ENCODE data around the gene KRT7. TPM values are rescaled to one million over a fixed set of nuclear protein-coding genes. Genes with fewer than 3 reads are reported as not detected.
A peak's percentile ranks its signal among the peaks of the same experiment; 100 is the strongest.
"Not testable (repeated sequence)": the region's sequence is repeated elsewhere in the genome, so short reads cannot be mapped to it uniquely, and the experiment has no call there.

KRT7 gene
- polyA plus RNA-seq, 1 donor from 2014 or later: not detected

DNA sequence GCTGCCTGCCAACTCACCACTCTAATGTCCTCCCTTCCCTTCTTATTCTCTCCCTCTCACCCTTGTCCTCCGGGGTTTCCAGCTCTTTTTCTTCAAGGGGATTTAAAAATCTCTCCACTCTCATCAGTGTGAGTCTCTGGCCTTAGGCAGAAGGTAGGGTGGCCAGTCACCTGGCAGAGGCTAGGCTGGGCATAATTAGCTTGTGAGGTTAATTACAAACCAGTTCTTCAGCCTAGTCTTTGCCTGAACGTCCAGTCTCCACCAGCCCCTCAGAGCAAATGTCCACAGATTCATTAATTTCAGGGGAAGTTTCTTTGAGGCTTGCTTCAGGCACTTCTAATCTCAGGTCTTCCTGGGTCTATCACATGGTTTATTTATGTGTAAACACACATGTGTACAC, 6.7 kb downstream of the KRT7 start:
- Mint-ChIP-seq H3K4me3 (no peak overlapping the region), H3K9me3 (peaks cover 0 to 4% (median 0%) of the 10 kb centered on the region in 3 donors), H3K36me3 (no peaks in the 10 kb centered on the region), H3K27ac (no peak overlapping the region), H3K27me3 (peaks cover 12% of the 10 kb centered on the region), H3K4me1 (peaks cover 0 to 7% (median under 1%) of the 10 kb centered on the region in 3 donors)

GRCh38 chr12:52240247-52240646, 7.2 kb downstream of the KRT7 start:
- H3K9me3 Mint-ChIP-seq, H3K27ac Mint-ChIP-seq, H3K4me3 Mint-ChIP-seq, H3K36me3 Mint-ChIP-seq, H3K4me1 Mint-ChIP-seq: not testable (repeated sequence)
- peaks cover 12% of the 10 kb centered on the region for H3K27me3 Mint-ChIP-seq

DNA sequence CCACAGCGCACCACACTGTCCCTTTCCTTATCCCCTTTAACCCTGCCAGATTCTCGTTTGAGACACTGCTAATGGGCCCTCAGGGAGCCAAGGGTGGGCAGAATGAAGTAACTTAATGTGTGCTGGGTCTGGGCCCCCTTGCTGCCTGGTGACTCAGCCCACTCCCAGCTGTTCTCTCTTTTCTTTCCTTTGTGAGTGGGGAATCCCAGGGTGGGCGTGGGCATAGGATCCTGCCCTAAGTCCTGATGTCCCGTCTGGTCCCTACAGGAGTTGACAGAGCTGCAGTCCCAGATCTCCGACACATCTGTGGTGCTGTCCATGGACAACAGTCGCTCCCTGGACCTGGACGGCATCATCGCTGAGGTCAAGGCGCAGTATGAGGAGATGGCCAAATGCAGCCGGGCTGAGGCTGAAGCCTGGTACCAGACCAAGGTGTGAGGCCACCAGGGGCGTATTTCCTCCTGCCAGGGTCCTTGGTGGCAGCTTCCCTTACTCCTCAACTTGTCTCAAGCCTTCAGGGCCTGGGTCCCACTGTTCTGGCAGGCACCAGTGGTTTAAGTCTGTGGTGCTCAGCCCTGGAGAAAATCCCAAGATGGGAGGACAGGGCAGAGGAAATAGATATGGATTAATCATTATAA, 8.3 kb downstream of the KRT7 start:
- Mint-ChIP-seq H3K27ac (no peak overlapping the region), H3K36me3 (no peaks in the 10 kb centered on the region), H3K9me3 (peaks cover 0 to 4% (median 0%) of the 10 kb centered on the region in 3 donors), H3K4me1 (peaks cover 0 to 7% (median 0%) of the 10 kb centered on the region in 3 donors), H3K4me3 (no peak overlapping the region), H3K27me3 (peaks cover 7% of the 10 kb centered on the region)

- Mint-ChIP-seq H3K4me1 (peaks cover 0 to 7% (median 0%) of the 10 kb centered on the region in 3 donors), H3K27ac (no peak overlapping the region), H3K36me3 (no peaks in the 10 kb centered on the region), H3K4me3 (no peak overlapping the region), H3K27me3 (peaks cover 7% of the 10 kb centered on the region), H3K9me3 (peaks cover 0 to 4% (median 0%) of the 10 kb centered on the region in 3 donors)
Measured at GRCh38 chr12:52242442-52243258, 9.6 kb downstream of the KRT7 start.

DNA sequence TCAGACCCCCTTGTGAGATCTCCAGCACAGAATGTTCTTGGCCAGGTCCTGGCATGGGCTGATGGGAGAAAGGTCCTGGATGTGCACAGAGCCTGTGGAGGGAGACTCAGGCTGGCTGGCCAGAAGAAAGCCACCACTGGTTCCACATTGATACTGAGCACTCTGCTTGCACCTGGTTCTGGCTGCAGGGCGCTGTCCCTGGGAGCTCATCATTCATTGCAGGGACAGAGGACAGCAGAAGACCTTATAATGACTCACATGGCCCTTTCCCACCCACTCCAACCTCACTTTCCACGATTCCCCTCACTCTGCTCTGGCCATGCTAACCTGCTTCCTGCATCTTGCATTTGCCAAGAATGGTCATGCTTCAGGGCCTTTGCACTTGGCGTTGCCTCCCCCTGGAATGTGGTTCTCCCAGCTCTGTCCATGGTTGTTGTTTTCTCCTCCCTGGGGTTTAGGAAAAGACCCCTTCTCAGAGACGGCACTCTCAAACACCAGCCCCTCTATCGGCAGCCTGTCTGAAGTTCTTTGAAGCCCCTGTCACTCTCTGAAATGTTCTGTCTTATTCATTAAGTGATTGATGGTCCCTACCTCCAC, 10.3 kb downstream of the KRT7 start:
- peaks cover 0 to 7% (median 0%) of the 10 kb centered on the region in 3 donors for H3K4me1 Mint-ChIP-seq
- peaks cover 0 to 2% (median 0%) of the 10 kb centered on the region in 3 donors for H3K9me3 Mint-ChIP-seq
- H3K27ac Mint-ChIP-seq: no peak overlapping the region
- H3K36me3 Mint-ChIP-seq: no peaks in the 10 kb centered on the region
- H3K4me3 Mint-ChIP-seq: no peak overlapping the region
- H3K27me3 Mint-ChIP-seq: peaks cover 11% of the 10 kb centered on the region

GRCh38 chr12:52243856-52244614, 11.0 kb downstream of the KRT7 start:
- Mint-ChIP-seq H3K27ac (no peak overlapping the region), H3K4me1 (peaks cover 0 to 7% (median 0%) of the 10 kb centered on the region in 3 donors), H3K27me3 (peaks cover 15% of the 10 kb centered on the region), H3K4me3 (peak overlapping the region in 1 of 4 donors; percentile 54), H3K36me3 (no peaks in the 10 kb centered on the region), H3K9me3 (peaks cover 0 to 2% (median 0%) of the 10 kb centered on the region in 3 donors)

- Mint-ChIP-seq H3K36me3 (no peaks in the 10 kb centered on the region), H3K27ac (no peak overlapping the region), H3K27me3 (peaks cover 17% of the 10 kb centered on the region), H3K4me1 (peaks cover 0 to 7% (median under 1%) of the 10 kb centered on the region in 3 donors), H3K9me3 (peaks cover 0 to 2% (median 0%) of the 10 kb centered on the region in 3 donors), H3K4me3 (no peak overlapping the region)
Measured at GRCh38 chr12:52244615-52244994, 11.6 kb downstream of the KRT7 start.

DNA sequence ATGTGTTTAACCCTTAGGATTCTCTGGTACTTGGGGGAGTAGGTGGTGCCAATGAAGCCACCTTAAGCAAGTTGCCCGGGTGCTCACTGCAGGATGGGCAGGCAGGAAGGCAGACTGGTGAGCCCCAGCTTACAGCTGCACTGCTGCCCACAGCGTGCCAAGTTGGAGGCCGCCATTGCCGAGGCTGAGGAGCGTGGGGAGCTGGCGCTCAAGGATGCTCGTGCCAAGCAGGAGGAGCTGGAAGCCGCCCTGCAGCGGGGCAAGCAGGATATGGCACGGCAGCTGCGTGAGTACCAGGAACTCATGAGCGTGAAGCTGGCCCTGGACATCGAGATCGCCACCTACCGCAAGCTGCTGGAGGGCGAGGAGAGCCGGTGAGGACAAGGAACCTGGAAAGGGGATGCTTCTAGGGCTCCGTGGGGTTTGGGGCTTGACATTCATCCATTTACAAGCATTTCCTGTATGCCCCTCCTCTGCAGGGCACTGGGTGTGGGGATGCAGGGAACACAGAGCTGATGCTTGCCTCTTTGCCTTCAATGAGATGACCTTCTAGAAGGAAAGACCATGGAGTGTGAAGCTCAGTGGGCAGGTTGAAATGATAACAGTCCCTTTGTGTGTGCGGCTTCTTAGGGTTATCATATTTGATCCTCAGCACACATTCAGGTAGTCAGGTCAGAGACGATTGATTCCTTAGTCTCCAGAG, 12.4 kb downstream of the KRT7 start:
- H3K36me3 Mint-ChIP-seq: no peaks in the 10 kb centered on the region
- H3K27ac Mint-ChIP-seq: no peak overlapping the region
- H3K27me3 Mint-ChIP-seq: peaks cover 22% of the 10 kb centered on the region
- no peak overlapping the region for H3K4me3 Mint-ChIP-seq
- H3K4me1 Mint-ChIP-seq: peaks cover 0 to 7% (median 2%) of the 10 kb centered on the region in 3 donors
- H3K9me3 Mint-ChIP-seq: peaks cover 0 to 2% (median 0%) of the 10 kb centered on the region in 3 donors

GRCh38 chr12:52245962-52246569, 13.0 kb downstream of the KRT7 start:
- Mint-ChIP-seq H3K9me3 (peaks cover 0 to 2% (median 0%) of the 10 kb centered on the region in 3 donors), H3K27me3 (peaks cover 22% of the 10 kb centered on the region), H3K36me3 (no peaks in the 10 kb centered on the region), H3K4me1 (peaks cover 0 to 7% (median 2%) of the 10 kb centered on the region in 3 donors), H3K27ac (no peak overlapping the region), H3K4me3 (no peak overlapping the region)

GRCh38 chr12:52246720-52247621, 13.9 kb downstream of the KRT7 start:
- H3K27ac Mint-ChIP-seq: no peak overlapping the region
- H3K4me3 Mint-ChIP-seq: no peak overlapping the region
- peaks cover 0 to 7% (median 2%) of the 10 kb centered on the region in 3 donors for H3K4me1 Mint-ChIP-seq
- H3K36me3 Mint-ChIP-seq: no peaks in the 10 kb centered on the region
- H3K27me3 Mint-ChIP-seq: peaks cover 21% of the 10 kb centered on the region
- peaks cover 0 to 2% (median 0%) of the 10 kb centered on the region in 3 donors for H3K9me3 Mint-ChIP-seq

DNA sequence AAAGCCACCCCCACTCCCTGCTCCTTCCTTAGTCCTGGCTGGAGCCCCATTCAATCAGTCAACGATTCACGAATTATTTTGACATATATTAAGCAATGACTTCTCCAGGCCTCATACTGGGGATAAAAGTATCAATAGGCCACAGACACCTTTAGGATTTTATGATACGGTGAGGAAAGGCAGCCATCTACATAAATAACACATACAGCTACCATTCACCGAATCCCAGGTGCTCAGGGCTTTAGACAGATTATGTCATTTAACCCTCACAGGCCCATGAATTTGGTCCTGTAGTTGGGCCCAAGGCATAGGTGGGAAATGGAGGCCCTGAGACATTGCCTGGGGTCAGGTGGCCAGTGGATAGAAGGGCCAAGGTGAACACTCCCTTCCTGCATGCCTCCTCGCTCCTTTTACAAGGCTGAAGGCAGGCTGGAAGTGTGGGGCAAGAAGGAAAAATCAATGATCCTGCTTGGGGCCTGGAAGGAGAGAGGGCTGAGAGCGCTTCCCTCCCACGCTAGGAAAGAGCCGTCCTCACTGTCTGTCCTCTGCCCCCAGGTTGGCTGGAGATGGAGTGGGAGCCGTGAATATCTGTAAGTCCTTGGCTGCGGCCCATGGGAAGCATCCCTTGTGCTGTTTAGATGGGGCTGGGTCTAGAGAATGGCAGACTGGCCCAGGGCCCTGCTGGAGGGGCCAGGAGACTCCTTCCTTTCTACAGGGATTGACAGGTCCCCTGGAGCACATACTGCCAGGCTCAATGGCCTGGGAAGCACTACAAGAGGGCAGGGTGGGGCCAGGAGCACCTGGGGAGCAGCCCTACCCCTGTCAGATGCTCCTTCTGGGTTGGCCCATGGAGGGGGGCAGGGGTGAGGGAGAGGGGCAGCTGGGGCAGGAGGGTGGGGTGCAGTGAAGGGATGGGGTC, 14.8 kb downstream of the KRT7 start:
- Mint-ChIP-seq H3K4me1 (peaks cover 0 to 7% (median 2%) of the 10 kb centered on the region in 3 donors), H3K27me3 (peaks cover 17% of the 10 kb centered on the region), H3K4me3 (no peak overlapping the region), H3K36me3 (no peaks in the 10 kb centered on the region), H3K27ac (no peak overlapping the region), H3K9me3 (peaks cover 0 to 2% (median 0%) of the 10 kb centered on the region in 3 donors)
